SJSA1 (cell line): ENCODE results near the gene SMIM9. TPM values are rescaled to one million over a fixed set of nuclear protein-coding genes. Genes with fewer than 3 reads are reported as not detected.

Experiments used
- DNase-seq, 2 experiments: peaks; one replicate each; pipeline ENCODE4 v3.0.0-alpha.2; 2015 to 2020; ENCODE audit warnings: low spot score in 2 of 2, low read depth in 1 of 2
- H3K27ac ChIP-seq: fragments of 250-450 bp; sonication (Bioruptor Pico); 2 replicates; pipeline ENCODE4 v1.5.1; 2020; ENCODE audit warnings: mild to moderate bottlenecking, moderate library complexity
- H3K27me3 ChIP-seq: fragments of 250-450 bp; sonication (Bioruptor Pico); replicated peaks from 2 replicates; pipeline ENCODE4 v1.5.1; 2020; ENCODE audit warnings: mild to moderate bottlenecking, moderate library complexity
- H3K36me3 ChIP-seq: fragments of 250-450 bp; sonication (Bioruptor Pico); 2 replicates; pipeline ENCODE4 v1.5.1; 2020; ENCODE audit warnings: mild to moderate bottlenecking
- H3K4me1 ChIP-seq: fragments of 250-450 bp; sonication (Bioruptor Pico); replicated peaks from 2 replicates; pipeline ENCODE4 v1.6.1; 2021; ENCODE audit warnings: mild to moderate bottlenecking
- H3K4me3 ChIP-seq: fragments of 250-450 bp; sonication (Bioruptor Pico); 2 replicates; pipeline ENCODE4 v1.5.1; 2020; ENCODE audit warnings: mild to moderate bottlenecking
- H3K9me3 ChIP-seq: fragments of 250-450 bp; sonication (Bioruptor Pico); replicated peaks from 2 replicates; pipeline ENCODE4 v1.5.1; 2020; ENCODE audit warnings: mild to moderate bottlenecking
- total RNA-seq: library from RNA; depleted of rRNA; stranded (reverse); fragments of >200 nt; shearing (Covaris generic); gene quantifications from 2 replicates; pipeline ENCODE4 v1.2.3, GENCODE V29; 2014; rRNA removed

The SMIM9 gene
- total RNA-seq, 1 experiment from 2014 or later = not detected

GRCh38 chrX:154784149-154784995 lies 50.1 kb downstream of the SMIM9 start:
- Histone ChIP-seq H3K27me3 (no peaks in the 10 kb centered on the region), H3K36me3 (no peaks in the 10 kb centered on the region; the same call in 1 of the 2 replicates), H3K4me1 (no peaks in the 10 kb centered on the region), H3K9me3 (no peaks in the 10 kb centered on the region), H3K4me3 (no peak overlapping the region), H3K27ac (no peak overlapping the region)
- DNase-seq = no peak

DNA sequence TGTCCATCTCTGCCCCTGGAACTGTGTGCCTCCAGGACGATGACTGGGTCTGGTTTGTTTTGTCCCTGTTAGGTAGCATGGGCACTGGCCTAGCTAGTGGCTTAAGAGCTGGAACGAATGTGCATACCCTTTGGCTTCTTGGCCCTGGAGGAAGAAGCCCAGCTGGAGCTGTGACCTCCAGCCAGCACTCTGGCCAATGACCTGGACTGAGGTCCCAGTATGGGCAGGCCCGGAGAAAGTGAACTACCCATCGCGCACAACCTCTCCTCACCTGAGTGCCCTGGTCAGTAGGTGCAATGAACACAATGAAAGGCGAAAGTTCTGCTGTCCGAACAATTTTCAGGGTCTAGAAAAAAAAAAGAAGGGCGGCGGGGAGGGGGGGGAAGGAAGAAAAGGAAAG lies 53.5 kb downstream of the SMIM9 start:
- no peak overlapping the region for H3K27ac ChIP-seq
- H3K27me3 ChIP-seq = no peaks in the 10 kb centered on the region
- no peaks in the 10 kb centered on the region for H3K9me3 ChIP-seq
- no peaks in the 10 kb centered on the region for H3K4me1 ChIP-seq
- no peak for DNase-seq
- no peak overlapping the region for H3K4me3 ChIP-seq
- peaks cover 14% of the 10 kb centered on the region for H3K36me3 ChIP-seq

DNA sequence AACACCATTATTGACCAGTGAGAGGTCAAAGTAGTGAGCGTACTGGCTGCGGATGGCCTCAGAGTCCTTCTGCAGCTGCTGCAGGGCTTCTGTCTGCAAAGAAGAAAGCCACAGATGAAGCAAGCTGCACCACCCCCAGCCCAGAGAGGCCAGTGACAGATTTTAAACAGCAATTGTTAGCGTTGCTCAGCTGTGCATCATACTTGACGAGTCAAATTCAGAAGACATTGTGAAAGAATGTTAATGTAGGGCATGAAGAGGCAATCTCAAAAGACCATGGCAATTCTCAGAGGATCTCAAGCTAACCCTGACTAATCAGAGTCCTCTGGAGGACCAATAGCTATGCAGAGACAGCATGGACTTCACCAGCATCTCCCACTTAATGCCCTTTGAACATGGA lies 55.2 kb downstream of the SMIM9 start:
- no peak for DNase-seq
- no peaks in the 10 kb centered on the region for H3K4me1 ChIP-seq
- H3K27me3 ChIP-seq = no peaks in the 10 kb centered on the region
- H3K36me3 ChIP-seq = peaks cover 31% of the 10 kb centered on the region
- H3K9me3 ChIP-seq = no peaks in the 10 kb centered on the region
- no peak overlapping the region for H3K27ac ChIP-seq
- no peak overlapping the region for H3K4me3 ChIP-seq

DNA sequence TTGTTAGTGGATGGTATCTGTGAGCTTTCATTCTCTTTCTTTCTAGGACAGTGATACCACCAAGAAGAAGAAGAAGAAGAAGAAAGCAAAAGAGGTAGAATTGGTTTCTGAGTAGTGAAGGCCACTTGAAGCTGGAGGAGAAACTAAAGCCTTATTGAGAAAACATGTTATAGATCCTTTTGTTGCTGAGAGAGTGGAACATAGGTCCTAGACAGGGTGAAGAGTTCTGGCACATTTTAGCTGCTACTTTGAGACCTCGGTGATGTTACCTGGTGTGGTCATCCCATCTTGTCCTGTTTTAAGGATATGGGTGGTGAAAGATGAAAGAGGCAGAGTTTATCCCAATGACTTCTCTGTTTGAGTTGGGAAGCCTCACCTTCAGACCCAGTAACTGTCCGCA lies 57.7 kb downstream of the SMIM9 start:
- Histone ChIP-seq H3K36me3 (peaks cover 49% of the 10 kb centered on the region), H3K9me3 (no peaks in the 10 kb centered on the region)

DNA sequence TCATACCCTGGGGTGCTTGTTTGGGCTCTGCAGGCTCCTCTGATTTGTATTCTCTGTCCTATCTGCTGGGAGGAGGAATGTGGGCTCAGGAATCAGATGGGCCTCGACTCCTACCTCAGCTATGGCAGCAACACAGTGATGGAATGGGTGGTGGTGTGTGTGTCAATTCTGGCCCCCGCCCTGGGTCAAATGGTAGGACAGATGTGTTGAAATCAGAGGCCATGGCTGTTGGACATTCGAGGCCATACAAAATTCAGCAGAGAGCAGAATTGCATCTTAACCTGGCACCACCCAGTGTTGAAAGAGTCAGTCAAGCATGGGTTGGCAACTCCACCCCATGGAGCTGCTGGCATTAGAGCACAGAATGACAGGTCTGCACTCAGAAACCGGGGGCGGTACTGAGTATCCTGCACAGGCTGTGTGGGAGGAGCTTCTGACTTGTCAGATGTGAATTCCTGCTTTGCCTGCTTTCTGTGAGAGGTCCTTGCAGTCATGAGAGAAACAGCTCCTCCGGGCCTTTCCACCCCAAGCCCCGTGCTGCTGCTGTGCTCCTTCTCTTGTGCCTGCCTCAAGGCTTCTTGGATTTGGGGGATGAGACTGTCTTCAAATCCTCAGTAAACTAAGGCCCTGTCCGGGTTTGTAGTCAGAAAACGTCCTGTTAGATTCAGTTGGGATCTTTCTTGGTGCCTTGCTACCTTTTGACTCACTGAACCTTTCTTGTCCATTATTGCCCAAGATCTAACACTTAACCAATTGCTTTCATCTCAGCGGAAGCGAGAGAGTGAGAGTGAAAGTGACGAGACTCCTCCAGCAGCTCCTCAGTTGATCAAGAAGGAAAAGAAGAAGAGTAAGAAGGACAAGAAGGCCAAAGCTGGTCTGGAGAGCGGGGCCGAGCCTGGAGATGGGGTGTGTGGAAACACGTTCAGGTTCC lies 58.8 kb downstream of the SMIM9 start:
- Histone ChIP-seq H3K27ac (no peak overlapping the region), H3K4me1 (no peaks in the 10 kb centered on the region), H3K36me3 (peaks cover 56% of the 10 kb centered on the region), H3K27me3 (no peaks in the 10 kb centered on the region), H3K4me3 (no peak overlapping the region), H3K9me3 (no peaks in the 10 kb centered on the region)
- DNase-seq = no peak

More for the DNA sequence above, 57.7 kb downstream of the SMIM9 start:
- no peak for DNase-seq
- Histone ChIP-seq H3K27ac (no peak overlapping the region), H3K4me1 (no peaks in the 10 kb centered on the region), H3K4me3 (no peak overlapping the region), H3K27me3 (no peaks in the 10 kb centered on the region)

DNA sequence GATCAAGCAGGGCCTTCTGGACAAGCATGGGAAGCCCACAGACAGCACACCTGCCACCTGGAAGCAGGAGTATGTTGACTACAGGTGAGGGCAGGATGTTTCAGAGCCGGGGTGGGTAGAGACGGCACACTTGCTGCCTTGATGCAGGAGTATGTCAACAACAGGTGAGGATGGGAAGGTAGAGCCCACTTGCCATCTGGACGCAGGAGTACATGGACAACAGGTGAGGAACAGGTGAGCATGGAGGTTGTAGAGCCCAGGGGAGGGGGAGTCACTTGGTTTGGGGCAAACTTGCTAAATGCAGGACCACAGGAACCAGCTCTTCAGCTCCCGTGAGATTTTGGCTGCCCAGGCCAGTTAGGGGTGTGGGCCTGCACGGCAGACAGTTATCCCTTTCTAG lies 59.8 kb downstream of the SMIM9 start:
- Histone ChIP-seq H3K36me3 (peaks cover 65% of the 10 kb centered on the region), H3K4me1 (no peaks in the 10 kb centered on the region), H3K27me3 (no peaks in the 10 kb centered on the region), H3K27ac (no peak overlapping the region), H3K9me3 (no peaks in the 10 kb centered on the region), H3K4me3 (no peak overlapping the region)
- no peak for DNase-seq

Other genes with a start within 250 kb of the SMIM9 start
- not detected in 2 replicates for gene CTAG1A, start 249.5 kb downstream of the SMIM9 start, total RNA-seq
- gene CTAG1B, start 215.4 kb downstream of the SMIM9 start, total RNA-seq = not detected in 2 replicates
- not detected in 2 replicates for gene CTAG2, start 181.1 kb downstream of the SMIM9 start, total RNA-seq
- 0.95 and 0.97 TPM in 2 replicates for gene GAB3, start 83.6 kb downstream of the SMIM9 start, total RNA-seq
- 48.1 and 54.9 TPM in 2 replicates for gene DKC1, start 71.8 kb downstream of the SMIM9 start, total RNA-seq
- 26.5 and 40.1 TPM in 2 replicates for gene MPP1, start 29.2 kb downstream of the SMIM9 start, total RNA-seq
- gene F8A1, start 51.7 kb upstream of the SMIM9 start, total RNA-seq = 0.89 and 1.5 TPM in 2 replicates
- gene F8, start 188.1 kb upstream of the SMIM9 start, total RNA-seq = 3.3 and 3.7 TPM in 2 replicates
- gene FUNDC2, start 192.2 kb upstream of the SMIM9 start, total RNA-seq = 62.6 and 63.8 TPM in 2 replicates
- 25.1 and 38.5 TPM in 2 replicates for gene CMC4, start 236.5 kb upstream of the SMIM9 start, total RNA-seq
- gene MTCP1, start 236.5 kb upstream of the SMIM9 start, total RNA-seq = 2.0 and 2.1 TPM in 2 replicates
- 5.4 and 12.1 TPM in 2 replicates for gene BRCC3, start 236.8 kb upstream of the SMIM9 start, total RNA-seq